NCI-H1436 (cell line): Measurements from ENCODE around the gene PHTF2.

Source experiments
- DNase-seq: peaks from one replicate; lab custom pipeline; 2025; lab: John Stamatoyannopoulos, UW

PHTF2 gene

DNA sequence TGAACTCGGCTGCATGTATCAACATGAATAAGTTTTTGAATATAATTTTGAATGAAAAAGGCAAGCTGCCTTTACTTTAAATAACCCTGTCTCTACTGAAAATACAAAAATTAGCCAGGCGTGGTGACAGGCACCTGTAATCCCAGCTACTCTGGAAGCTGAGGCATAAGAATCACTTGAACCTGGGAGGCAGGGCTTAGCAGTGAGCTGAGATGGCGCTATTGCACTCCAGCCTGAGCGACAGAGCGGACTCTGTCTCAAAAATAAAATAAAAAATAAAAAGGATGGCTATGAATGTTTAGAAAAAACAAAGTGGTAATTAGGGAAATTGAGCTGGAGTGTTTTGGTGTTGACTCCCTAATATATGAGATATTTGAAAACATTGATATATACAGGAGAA is 133.3 kb downstream of the PHTF2 start:
- no peak for DNase-seq

- DNase-seq, result no peak
These were observed 134.8 kb downstream of the PHTF2 start for GRCh38 chr7:77933394-77933793.

- no peak for DNase-seq
These were observed 137.2 kb downstream of the PHTF2 start for GRCh38 chr7:77935652-77936348.

- no peak for DNase-seq
These were observed 142.1 kb downstream of the PHTF2 start for GRCh38 chr7:77940647-77941046.

GRCh38 chr7:77942431-77942830 is 143.9 kb downstream of the PHTF2 start:
- no peak for DNase-seq

DNA sequence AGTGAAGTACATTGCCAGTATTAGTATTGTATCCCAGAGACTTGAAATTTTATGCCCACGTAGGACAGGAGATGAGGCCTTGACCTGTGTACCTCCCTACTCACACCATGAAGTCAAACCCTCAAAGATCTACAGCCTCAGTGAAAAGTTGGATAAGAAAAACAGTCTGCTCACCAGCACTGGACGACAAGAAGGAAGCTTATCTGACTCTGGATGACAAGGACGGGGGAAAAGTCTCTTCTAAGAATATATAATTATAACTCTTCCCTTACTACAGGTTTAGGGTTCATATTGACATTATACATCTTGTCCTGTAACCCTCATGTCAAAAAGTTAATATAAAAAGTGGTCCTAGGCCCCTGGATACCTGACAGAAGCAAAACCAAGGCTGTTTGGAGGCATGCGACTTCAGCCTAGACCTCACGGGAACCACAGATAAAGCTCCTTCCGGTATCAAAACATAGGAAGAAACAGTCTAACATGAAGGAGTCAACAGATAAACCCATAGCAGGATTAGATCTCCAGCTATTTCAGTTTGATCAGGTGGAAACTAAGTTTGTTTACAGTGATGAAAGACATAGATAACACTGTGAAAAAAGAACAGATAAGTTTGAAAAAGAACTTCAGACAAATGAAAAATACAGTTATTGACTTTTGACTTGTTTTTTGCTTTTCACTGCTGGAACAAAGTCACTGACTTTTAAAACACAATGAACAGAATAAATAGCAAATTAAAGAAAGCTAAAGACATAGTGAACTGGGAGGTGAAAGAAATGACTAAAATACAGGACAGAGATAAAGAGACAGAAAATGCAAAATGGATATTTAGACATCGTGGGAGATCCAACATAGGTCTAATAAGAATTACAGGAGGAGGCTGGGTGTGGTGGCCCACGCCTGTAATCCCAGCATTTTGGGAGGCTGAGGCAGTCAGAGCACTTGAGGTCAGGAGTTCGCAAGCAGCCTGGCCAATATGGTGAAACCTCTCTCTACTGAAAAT is 145.9 kb downstream of the PHTF2 start:
- no peak for DNase-seq

DNA sequence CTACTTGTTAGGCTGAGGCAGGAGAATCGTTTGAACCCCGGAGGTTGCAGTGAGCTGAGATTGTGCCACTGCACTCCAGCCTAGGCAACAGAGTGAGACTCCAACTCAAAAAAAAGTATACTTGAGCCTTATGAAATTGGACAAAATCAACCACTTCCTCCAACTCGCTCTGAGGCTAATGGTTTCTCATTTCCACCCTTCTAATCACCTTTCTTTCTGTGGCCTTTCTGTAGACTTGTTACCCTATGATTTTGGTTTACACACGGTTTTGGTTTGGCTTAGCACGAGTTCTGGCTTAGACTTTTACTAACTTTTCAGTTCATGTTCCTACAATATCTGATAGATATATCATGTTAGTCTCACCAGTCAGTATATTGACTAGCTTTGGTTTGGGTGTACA is 152.0 kb downstream of the PHTF2 start:
- no peak for DNase-seq

- no peak for DNase-seq
These were observed 156.4 kb downstream of the PHTF2 start for GRCh38 chr7:77954773-77955555.

DNA sequence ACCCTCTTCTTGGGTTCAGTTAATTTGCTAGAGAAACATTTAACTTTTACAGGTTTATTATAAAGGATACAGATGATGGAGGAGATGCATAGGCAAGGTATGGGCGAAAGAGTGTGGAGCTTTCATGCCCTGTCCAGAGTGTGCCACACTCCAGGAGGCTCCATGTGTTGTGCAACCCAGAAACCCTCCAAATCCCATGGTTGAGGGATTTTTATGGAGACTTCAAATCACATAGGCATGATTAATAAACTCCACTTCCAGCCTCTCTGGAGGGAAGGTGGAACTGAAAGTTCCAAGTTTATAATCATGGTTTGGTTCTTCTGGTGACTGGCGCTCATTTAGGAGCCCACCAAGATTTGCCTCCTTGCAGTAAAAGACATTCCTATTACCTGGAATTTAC is 159.9 kb downstream of the PHTF2 start:
- no peak for DNase-seq

DNA sequence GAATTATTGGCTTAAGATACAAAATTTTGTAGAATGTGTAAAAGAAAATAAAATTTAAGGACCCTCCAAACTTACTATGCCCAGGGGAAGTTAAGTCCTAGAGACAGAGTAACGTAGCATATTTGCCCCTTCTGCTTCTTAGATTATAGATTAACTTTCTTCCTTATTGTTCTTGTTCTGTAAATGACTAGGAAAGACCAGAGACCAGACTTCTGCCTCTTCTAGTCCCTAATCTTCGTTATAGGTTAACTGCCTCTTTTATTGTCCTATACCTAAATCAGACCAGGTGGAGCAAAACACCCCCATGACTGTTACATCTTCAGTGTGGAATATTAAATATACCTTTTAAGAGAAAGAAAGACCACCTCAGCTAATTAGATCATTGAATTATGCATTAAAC is 160.5 kb downstream of the PHTF2 start:
- no peak for DNase-seq

GRCh38 chr7:77960336-77960735 is 161.8 kb downstream of the PHTF2 start:
- no peak for DNase-seq

GRCh38 chr7:77967429-77967828 is 168.9 kb downstream of the PHTF2 start:
- no peak for DNase-seq

- DNase-seq, result no peak
These were observed 173.2 kb downstream of the PHTF2 start for GRCh38 chr7:77971726-77972125.

GRCh38 chr7:77975672-77976480 is 177.3 kb downstream of the PHTF2 start:
- no peak for DNase-seq

DNA sequence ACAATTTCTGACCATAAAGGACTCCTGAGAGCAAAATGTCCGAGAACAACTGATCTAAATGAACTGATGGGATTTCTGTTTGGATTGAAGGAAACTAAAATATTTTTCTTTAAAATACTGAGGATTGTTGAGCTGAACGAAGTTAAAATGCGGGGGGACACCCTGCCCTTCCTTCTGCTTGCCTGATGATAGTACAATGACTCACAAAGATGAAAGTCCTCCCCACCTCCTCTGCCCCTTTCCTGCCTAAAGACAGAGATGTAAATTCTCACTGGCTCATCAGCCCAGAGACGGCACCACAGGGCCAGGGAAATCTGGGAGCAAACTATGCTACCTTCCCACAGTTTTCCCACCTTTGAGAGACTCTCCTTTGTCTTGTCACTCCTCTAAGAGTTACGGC is 180.6 kb downstream of the PHTF2 start:
- DNase-seq, result no peak

GRCh38 chr7:77980087-77980713 is 181.6 kb downstream of the PHTF2 start:
- DNase-seq, result no peak

DNA sequence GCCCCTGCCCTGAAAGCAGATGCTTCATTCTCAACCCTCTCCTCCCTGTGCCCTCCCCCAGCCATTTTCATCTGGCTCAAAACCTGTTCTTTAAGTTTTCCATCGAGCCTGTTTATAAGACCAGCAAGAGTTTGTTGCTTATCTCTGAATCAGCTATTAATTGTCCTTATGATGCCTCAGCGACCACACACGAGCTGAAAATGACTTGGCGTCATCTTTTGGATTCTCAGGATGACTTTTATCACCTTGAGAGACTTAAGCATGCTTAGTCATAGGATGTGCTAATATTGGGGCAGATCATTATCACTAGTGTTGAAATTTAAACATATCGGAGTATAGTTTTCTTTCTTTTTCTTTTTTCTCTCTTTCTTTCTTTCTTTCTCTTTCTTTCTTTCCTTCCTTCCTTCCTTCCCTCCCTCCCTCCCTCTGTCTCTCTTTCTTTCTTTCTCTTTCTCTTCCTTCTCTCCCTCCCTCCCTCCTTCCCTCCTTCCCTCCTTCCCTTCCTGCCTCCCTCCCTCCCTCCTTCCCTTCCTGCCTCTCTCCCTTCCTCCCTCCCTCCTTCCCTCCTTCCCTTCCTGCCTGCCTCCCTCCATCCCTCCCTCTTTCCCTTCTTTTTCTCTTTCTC is 184.5 kb downstream of the PHTF2 start:
- DNase-seq, result no peak

- DNase-seq, result no peak
These were observed 185.4 kb downstream of the PHTF2 start for GRCh38 chr7:77983973-77984372.

DNA sequence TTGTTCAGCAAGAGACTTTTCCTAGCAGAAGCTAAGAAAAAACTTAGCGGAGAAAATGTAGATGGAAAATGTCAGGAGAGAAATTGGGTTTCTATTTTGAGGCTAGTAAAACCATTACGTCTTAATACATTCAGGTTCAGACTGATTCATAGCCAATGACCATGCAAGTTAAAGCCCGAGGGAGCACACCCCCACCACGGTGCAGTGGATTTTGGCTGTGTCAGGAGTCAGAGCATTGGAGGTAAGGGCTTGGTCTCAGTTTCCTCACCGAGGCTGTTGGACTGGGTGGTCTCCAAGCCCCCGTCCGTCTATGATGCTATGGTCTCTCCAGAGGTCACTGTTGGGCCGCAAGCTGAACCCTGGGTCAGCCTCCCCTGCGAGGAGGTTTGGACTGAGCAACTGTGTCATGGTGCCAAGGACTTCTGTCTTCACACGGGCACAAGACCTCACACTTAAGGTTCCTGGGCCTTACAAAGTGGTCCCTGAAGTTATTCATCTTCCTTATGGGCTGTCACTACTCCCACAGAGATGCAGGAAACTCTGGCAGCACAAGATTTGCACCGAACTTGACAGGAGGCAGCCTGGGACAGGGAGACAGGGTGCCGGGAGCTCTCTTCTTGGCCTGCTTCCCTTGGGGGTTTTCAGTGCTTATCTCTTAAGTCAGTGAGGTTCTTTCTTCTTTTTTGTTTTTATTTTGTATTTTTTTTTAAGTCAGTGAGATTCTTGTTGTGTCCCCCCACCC is 186.8 kb downstream of the PHTF2 start:
- DNase-seq, result no peak

DNA sequence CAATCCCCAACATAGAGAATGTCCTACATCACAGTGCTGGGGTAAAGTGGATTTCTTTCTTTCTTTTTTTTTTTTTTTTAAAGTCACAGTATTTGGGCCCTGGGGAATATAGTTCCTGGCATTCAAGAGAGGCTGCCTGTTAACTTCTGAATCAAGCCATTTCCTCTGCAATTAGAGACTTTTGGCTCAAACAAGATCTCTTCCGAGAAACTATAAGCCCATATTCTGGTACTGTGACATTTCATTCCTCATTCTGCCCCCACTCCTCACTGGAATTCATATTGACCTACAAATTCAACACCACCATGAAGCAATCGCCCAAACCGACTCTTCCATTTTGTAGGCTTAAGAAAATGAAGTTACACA is 187.4 kb downstream of the PHTF2 start:
- DNase-seq, result no peak
